EH (cell line): ENCODE measurements around the gene MGLL.
A peak's percentile ranks its signal among the peaks of the same experiment; 100 is the strongest.

Source experiments
- DNase-seq: peaks from one replicate; pipeline ENCODE4 v3.0.0-alpha.2; 2015; ENCODE audit warnings: low read depth

Gene MGLL

DNA sequence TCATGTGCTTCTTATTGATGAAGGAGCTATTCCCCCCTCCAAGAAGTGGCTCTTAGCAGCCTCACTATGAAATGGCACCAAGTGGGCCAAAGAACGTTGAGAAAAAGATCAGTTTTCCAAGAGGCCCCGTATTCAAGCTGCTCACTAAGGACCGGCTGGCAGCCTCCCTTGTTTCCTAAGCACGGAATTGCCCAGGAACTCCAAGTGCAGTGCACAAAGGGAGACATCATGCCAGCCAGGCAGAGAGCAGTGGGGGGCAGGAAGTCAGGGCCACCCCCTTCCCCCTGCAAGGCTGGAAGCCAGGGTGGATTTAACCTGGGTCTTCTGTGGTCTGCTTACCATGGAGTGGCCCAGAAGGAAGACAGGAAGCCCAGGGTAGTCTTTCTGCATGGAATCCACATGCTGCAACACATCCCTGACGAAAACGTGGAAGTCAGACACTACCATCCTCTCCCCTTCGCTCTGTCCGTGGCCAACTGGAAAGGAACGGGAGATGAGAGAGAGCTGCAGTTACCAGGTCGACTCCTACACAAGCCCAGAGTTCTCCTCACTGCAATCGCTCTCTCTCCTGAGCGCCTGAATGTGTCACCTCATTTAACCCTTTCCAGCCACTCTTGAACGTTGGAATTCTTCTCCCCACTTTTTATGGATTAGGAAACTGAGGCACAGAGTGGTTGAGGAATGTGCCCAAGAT, 100.1 kb downstream of the MGLL start:
- DNase-seq, result no peak

DNA sequence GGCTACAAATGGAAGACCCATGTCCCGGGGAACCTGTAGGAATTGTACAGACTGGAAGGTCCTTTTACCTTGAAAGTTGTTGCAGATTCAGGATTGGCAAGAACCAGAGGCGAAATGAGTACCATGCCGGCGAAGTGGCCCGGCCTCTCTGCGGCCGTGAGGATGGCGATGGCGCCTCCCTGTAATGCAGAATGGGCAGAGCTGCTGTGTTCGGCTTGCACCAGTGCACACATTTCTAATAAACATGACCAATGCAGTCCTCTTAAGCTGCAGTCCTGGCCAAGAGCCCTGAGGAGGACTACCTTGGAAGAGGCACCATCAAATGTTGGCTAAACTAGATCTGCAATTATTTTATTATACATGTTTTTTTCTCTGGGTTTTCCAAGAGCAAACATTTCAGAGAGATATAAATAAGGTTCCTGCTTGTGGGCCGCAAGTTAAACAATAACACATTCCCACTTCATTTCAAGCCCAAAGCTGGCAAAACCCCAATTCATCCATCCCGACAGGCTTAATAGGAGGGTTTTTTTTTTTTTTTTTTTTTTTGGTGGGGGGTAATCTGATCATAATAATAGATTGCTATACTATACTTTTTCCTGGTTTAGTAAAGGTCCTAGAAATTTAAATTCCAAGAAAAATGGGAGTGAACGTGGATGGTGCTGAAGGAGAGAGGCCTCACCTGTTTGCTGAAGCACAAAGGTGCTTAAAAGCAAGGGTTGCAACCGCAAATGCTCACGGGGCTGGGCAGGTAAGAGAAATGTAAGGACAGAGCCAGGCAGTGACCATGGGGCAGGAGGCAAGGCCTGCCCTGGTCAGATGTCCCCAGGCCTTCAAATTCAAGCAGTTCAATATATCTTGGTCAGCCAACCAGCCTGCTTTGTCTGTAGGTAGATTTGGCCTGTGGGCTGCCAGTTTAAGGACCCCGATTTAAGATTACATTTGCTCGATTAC, 101.1 kb downstream of the MGLL start:
- DNase-seq, result no peak

DNA sequence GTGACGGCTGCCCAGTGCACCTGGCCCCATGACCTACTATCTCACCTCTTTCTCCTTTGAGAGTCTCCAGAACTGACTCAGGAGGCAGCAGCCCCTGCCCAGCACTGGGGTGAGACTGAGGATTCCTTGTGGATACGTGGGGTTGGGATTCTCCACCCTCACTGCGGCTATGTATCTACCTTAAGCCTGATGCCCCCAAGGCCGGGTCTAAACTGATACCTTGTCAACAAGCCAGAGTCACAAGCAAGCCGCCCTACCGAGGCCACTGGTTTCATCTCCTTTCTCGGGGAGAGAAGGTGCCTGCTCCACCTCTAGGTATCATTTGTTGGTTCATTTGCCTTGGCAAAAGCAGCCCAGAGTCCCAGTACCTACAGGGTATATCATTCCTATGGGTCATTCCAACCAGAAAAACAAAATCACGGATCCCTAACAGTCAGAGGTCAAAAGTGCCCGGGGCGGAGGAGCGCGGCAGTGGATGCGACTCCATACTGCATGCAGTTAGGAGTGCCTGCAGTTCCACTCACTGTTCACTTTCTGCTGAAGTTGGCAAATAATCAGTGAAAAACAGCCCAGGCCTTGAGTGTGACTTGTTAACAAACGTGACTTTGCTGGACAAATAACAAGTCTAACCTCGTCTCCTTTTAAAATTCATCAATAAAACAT, 102.0 kb downstream of the MGLL start:
- DNase-seq, result no peak

DNA sequence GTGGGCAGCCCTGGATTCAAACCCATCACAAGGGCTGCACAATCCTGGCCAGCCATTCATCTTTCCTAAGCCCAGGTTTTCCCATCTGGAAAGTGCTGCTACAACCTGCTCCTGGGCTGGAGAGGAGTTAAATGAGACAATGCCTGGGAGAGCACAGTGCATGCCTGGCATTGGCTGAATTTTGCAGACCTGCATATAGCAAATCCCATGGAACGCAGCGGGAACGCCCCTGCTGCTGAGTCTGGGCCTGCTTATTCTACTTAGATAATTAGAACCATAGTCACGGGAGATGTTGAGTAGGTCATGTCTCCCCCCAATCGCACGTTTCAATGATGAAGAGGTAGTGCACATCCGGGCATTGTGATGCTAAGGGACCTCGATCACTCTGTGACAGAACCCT, 102.9 kb downstream of the MGLL start:
- DNase-seq, result no peak

DNA sequence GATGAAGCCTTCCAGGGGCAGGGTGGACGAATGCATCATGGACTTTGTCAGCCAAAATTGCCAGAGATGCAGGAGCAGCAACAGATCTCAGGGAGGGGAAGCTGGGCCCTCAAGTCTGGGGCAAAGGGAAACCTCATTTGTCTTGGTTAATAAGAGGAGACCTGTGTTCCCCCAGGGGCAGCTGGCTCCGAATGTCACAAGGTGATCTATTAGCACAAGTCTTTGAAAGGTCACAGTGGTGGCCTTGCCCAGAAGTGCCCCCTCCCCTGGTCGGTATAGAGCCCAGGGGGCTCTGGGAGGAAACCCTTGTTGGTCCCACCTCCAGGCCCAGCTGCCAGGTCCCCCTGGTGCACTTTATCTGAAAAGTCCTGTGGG, 103.4 kb downstream of the MGLL start:
- no peak for DNase-seq

GRCh38 chr3:127718245-127718915, 103.9 kb downstream of the MGLL start:
- DNase-seq, result no peak

DNA sequence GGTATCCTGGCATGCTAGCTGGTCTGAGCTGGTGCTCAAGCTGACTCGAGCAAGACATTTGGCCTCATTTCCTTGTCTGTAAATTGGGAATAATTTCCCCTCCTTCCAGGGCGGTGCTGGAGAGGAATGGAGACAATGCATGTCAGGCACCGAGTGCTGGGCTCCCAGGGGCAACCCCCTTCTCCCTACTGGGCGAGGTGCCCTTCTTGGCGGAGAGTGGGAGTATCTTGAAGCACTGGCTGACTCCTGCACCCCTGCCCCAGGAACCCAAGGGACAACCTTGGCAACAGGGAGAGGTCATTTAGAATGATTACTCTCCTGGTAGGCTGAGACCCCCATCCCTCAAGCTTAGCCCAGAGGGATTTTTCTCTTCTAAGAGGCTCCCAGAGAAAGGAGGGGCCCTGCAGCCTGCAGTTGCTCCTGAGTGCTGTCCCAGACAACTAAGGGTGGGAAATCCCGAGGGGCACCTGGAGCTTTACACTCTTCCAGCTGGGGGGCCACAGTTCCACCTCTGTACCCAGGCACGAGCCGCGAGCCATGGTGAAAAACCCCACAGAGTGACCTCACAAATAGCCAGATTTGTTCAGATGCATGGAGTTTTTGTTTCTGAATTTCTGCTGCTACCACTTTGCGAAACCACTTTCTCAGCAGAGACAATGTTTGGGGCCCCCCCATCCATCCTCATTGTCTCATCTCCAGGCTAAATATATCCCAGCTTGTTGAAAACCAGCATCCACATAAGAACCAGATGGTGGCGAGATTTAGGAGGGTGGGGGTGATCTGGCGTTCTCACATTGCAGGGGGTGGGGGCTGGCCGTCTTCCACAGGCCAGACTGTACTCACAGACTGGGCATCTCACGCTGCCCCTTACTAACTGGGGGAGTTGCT, 104.7 kb downstream of the MGLL start:
- DNase-seq, result peak; percentile 19

DNA sequence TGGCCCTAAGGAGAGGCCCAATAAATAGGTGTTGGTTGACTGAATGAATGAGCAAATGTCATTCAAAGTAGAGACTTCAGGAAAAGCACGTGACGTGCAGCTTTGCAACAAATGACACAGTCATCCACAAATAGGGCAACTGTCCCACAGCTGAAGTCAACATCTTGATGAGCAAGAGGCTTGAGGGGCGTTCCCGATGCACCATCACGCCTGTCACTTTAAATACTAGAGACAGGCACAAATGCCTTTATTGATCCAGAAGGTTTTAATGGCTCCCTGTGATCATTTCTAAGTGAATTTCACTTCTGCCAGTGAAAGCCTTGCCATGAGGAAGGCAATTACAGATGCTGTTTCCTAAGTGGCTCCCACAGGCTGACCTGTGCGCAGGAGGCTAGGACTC, 105.9 kb downstream of the MGLL start:
- DNase-seq, result no peak

- no peak for DNase-seq
Observed at GRCh38 chr3:127715532-127715931, 106.8 kb downstream of the MGLL start.

- DNase-seq, result no peak
Observed at GRCh38 chr3:127714866-127715265, 107.4 kb downstream of the MGLL start.

DNA sequence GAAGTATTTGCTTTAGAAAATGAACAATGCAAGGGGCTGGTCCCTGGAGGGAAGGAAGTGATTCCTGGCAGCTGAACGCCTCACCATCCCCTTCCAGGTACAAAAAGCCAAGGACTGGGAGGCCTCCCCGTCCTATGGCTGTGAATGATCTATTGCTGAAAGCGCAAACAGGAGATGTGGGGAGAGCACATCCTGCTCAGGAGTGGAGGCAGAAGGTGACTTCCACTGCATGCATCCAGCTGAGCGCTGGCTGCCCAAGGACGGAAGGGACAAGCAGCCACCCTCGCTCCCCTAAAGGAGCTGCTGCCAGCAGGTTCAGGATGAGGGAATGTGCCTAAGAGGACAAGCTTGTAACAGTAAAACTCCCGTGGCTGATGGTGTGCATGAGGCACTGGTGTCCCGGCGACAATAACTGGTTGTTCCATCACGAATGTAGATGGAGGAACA, 108.2 kb downstream of the MGLL start:
- no peak for DNase-seq

GRCh38 chr3:127712881-127713771, 109.2 kb downstream of the MGLL start:
- DNase-seq, result no peak

- DNase-seq, result no peak
Observed at GRCh38 chr3:127712461-127712860, 109.9 kb downstream of the MGLL start.

GRCh38 chr3:127711896-127712295, 110.4 kb downstream of the MGLL start:
- no peak for DNase-seq

DNA sequence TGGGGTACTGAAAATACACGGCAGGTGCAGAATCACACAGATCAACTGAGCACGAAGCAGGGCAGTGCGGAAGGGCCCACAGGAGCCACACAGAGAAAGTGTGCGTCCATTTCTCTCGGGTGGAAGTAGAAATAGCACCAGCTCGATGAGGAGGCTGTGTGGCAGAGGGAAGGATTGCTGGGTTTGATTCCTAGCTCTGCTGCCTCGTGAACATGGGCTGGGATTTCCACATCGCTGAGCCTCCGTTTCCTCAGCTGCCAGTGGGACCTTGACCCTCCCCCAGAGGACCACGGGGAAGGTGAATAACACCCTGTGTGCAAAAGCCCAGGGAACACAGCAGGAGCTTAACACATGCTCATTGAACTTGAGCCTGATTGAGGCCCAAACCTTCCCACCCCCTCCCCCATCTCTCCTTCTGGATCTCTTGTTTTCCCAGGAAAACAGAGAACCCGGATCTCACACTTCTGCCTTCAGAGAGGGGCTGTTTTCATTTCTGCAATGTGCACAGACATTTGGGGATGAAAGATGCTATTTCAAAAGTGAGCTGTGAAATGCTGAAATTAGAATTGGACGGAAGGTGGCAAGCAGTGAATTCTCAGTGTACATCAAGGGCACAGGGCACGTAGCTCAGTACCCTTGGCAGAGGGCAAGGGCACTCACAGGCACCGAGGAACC, 111.2 kb downstream of the MGLL start:
- no peak for DNase-seq

DNA sequence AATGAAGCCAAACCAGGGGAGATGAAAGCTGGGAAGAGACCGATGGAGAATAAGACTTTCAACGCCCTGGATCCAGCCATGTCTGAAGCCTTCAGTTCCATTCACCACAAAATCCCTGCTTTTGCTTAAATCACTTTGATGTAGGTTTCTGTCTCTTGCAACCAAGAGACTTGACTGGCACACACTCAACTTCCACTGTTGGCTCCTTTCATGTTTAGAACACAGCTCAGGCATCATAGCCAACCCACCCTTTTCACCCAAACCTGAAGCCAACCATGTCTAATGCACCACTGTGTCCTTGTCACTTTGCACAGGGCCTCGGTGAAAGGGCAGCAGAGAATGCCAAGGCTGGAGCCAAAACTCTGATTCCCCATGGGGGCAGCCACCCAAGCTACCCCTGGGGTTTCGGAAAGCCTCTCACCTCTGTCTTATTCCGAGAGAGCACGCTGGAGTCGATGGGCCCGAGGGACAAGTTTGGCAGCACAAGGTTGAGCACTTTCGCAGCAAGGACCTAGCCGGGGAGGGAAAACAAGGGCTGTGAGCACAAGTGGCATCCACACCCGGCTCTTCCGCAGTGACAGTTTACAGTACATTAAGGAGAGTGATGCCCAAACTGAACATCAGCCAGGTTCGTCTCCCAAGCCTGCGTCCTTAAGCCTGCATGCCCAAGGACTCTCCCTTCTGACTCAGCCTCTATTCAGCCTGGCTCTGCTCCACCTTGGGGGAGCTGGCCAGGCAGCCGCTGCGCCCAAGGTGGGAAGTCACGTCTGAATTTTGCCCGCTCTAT, 112.0 kb downstream of the MGLL start:
- no peak for DNase-seq

DNA sequence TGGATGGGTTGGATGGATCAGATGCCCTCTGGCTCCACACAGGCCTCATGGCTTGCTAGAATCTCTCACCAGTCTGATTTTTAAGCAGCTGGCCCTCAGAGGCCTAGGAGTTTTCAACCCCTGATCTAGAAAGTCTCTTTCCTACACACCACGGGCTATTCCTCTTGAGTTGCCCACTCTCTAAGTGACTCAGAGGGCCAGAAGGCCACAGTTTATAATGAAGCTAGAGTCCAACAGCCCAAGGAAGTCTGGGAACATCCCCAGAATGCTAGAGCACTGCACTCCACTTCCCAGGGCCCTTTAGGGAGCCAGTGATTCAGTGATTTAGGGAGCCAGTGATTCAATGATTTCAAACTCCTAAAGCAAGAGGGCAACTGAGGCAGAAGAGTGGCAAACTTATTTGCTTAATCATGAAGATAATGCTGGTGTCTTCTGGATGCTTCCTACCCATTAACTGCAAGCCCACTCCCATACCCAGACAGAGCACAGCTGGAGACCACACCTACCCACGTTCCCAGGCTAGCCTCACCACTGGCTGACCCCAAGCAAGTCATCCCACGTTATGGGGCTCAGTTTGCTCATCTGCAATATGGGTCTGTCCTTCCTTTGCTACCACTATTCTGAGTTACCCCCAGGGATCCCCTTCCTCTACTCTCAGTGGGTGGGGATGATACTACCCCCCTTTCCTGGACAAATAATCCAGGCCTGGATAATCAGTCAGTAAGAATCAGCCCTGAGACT, 112.8 kb downstream of the MGLL start:
- peak; percentile 47 for DNase-seq

- no peak for DNase-seq
Observed at GRCh38 chr3:127708837-127709236, 113.5 kb downstream of the MGLL start.
